Calu3 (cell line): ENCODE results near the gene DNAJC1. TPM values are rescaled to one million over a fixed set of nuclear protein-coding genes. Genes with fewer than 3 reads are reported as not detected.

Experiments used
- BruUV-seq: library from RNA; stranded (reverse); fragments of 400-500 nt; replicated peaks from 2 replicates; lab custom pipeline; 2021; lab: Mats Ljungman, UMichigan
- CTCF ChIA-PET: fragments of 300-600 bp; sonication (Branson Sonifier 250); formaldehyde crosslinking; loops from one replicate; lab custom pipeline; 2022; ENCODE audit warnings: antibody characterized with exemption; lab: Charles Lee
- DNase-seq: peaks from one replicate; pipeline ENCODE4 v3.0.0; 2022
- H3K27ac Mint-ChIP-seq: one replicate; pipeline ENCODE4 v1.8.0; 2022; ENCODE audit warnings: mixed read lengths; ENCODE audit not compliant: unreplicated experiment
- H3K27me3 Mint-ChIP-seq: one replicate; pipeline ENCODE4 v1.8.0; 2022; ENCODE audit warnings: mixed read lengths; ENCODE audit not compliant: unreplicated experiment
- H3K36me3 Mint-ChIP-seq: one replicate; pipeline ENCODE4 v1.8.0; 2022; ENCODE audit warnings: mild to moderate bottlenecking, moderate library complexity, mixed read lengths; ENCODE audit not compliant: insufficient read depth, unreplicated experiment
- H3K4me1 Mint-ChIP-seq: one replicate; pipeline ENCODE4 v1.8.0; 2022; ENCODE audit warnings: mild to moderate bottlenecking, low read depth, mixed read lengths; ENCODE audit not compliant: unreplicated experiment
- H3K4me3 Mint-ChIP-seq: one replicate; pipeline ENCODE4 v1.8.0; 2022; ENCODE audit warnings: mild to moderate bottlenecking, low read depth, moderate library complexity, mixed read lengths; ENCODE audit not compliant: unreplicated experiment
- H3K9me3 Mint-ChIP-seq: one replicate; pipeline ENCODE4 v1.8.0; 2022; ENCODE audit warnings: low read depth, mixed read lengths; ENCODE audit not compliant: unreplicated experiment
- intact Hi-C: fragments of 100-400 bp; cut with micrococcal nuclease; formaldehyde crosslinking; loops from one replicate; pipeline ENCODE4 v1.10.0; 2022; ENCODE audit not compliant: unreplicated experiment
- total RNA-seq: library from RNA; stranded (reverse); gene quantifications from 2 replicates; pipeline ENCODE4 v1.2.3, GENCODE V29; 2022
- TF ChIP-seq, protein P1 (sequence below): fragments of 200-600 bp; IDR thresholded peaks from one replicate; pipeline ENCODE4 v1.8.0; 2022; ENCODE audit warnings: antibody characterized with exemption; ENCODE audit not compliant: unreplicated experiment

The DNAJC1 gene
- total RNA-seq, 1 experiment from 2014 or later = 17.0 TPM

- Mint-ChIP-seq H3K4me3 (no peak overlapping the region), H3K4me1 (peaks cover 27% of the 10 kb centered on the region), H3K36me3 (peaks cover 14% of the 10 kb centered on the region), H3K27ac (no peak overlapping the region), H3K27me3 (no peaks in the 10 kb centered on the region), H3K9me3 (no peaks in the 10 kb centered on the region)
- TF ChIP-seq, protein P1, sequence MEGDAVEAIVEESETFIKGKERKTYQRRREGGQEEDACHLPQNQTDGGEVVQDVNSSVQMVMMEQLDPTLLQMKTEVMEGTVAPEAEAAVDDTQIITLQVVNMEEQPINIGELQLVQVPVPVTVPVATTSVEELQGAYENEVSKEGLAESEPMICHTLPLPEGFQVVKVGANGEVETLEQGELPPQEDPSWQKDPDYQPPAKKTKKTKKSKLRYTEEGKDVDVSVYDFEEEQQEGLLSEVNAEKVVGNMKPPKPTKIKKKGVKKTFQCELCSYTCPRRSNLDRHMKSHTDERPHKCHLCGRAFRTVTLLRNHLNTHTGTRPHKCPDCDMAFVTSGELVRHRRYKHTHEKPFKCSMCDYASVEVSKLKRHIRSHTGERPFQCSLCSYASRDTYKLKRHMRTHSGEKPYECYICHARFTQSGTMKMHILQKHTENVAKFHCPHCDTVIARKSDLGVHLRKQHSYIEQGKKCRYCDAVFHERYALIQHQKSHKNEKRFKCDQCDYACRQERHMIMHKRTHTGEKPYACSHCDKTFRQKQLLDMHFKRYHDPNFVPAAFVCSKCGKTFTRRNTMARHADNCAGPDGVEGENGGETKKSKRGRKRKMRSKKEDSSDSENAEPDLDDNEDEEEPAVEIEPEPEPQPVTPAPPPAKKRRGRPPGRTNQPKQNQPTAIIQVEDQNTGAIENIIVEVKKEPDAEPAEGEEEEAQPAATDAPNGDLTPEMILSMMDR = no peak
- no TSS peak for BruUV-seq
- intact Hi-C loops = loop anchor here (5.0 to 10.0 kb wide), 2 partner anchors 230 to 443 kb away; no protein-coding TSS in a partner anchor
- DNase-seq = no peak
- CTCF ChIA-PET = no interaction called here
Observed at GRCh38 chr10:21727452-21728168, 275.9 kb downstream of the DNAJC1 start.

- H3K27me3 Mint-ChIP-seq = no peaks in the 10 kb centered on the region
- TF ChIP-seq, protein P1 = no peak
- no peak overlapping the region for H3K4me3 Mint-ChIP-seq
- H3K4me1 Mint-ChIP-seq = peaks cover 27% of the 10 kb centered on the region
- CTCF ChIA-PET = no interaction called here
- no peak overlapping the region for H3K27ac Mint-ChIP-seq
- peaks cover 14% of the 10 kb centered on the region for H3K36me3 Mint-ChIP-seq
- H3K9me3 Mint-ChIP-seq = no peaks in the 10 kb centered on the region
- intact Hi-C loops = loop anchor here (5.0 to 10.0 kb wide), 2 partner anchors 229 to 442 kb away; no protein-coding TSS in a partner anchor
- no TSS peak for BruUV-seq
- DNase-seq = no peak
Observed at GRCh38 chr10:21726601-21727225, 276.8 kb downstream of the DNAJC1 start.

DNA sequence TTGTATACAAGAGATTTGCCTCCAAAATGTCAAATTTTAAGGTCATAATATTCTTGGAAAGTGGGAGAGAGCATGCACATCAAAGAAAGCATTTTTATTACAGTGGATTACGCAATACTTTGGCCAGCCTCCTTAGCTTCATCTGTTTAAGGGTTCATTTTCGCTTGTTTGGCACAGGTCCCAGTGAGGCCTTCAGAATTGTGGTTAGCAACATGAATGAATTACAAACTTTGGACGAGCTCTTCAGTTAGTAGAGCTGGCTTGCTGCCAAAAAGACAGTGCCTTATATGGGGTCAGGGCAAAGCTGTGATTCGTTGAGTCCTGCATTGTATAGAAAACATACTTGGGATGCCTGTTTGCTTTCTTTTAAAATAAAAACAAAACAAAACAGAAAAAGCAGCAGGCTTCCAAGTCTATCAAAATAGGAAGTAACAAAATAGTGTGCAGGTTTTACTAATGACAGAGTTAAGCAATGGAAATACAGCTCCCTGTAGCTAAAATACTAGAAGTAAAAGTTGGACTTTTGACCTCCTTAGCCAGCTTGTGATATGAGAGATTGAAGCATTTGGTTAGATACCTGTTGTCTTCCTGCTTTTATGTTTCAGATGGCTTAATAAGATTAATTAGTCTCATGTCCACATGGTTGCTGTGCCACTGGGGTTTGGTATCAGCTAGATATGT, 278.7 kb downstream of the DNAJC1 start:
- DNase-seq = peak; percentile 90
- no peaks in the 10 kb centered on the region for H3K27me3 Mint-ChIP-seq

More for the DNA sequence above, 278.7 kb downstream of the DNAJC1 start:
- Mint-ChIP-seq H3K9me3 (no peaks in the 10 kb centered on the region), H3K27ac (peak overlapping the region; percentile 27), H3K36me3 (peaks cover 14% of the 10 kb centered on the region), H3K4me1 (peaks cover 27% of the 10 kb centered on the region), H3K4me3 (no peak overlapping the region)
- CTCF ChIA-PET = interaction anchor here (0.5 to 1.5 kb wide), 9 partner anchors 9 to 624 kb away, joined by 3 to 9 read pairs (median 3); no protein-coding TSS in a partner anchor
- intact Hi-C loops = loop anchor here (5.0 to 10.0 kb wide), 3 partner anchors 202 to 440 kb away; no protein-coding TSS in a partner anchor
- TF ChIP-seq, protein P1 = no peak
- no TSS peak for BruUV-seq
